PC-9 (cell line): ENCODE data around the gene ARMC6. TPM values are rescaled to one million over a fixed set of nuclear protein-coding genes. Genes with fewer than 3 reads are reported as not detected.
A peak's percentile ranks its signal among the peaks of the same experiment; 100 is the strongest.

Experiments used
- BruUV-seq: library from RNA; stranded (reverse); fragments of 400-500 nt; replicated peaks from 2 replicates; lab custom pipeline; 2021; lab: Mats Ljungman, UMichigan
- CTCF ChIA-PET: fragments of 300-600 bp; sonication (Branson Sonifier 250); formaldehyde crosslinking; loops from one replicate; lab custom pipeline; 2022; ENCODE audit warnings: antibody characterized with exemption; lab: Charles Lee
- POLR2A ChIA-PET: fragments of 300-600 bp; sonication (Branson Sonifier 250); formaldehyde crosslinking; loops from one replicate; lab custom pipeline; 2022; ENCODE audit warnings: antibody characterized with exemption; ENCODE audit not compliant: unreplicated experiment; lab: Charles Lee
- DNase-seq, 2 experiments: peaks; one replicate each; pipeline versions ENCODE4 v3.0.0 to v3.0.0-alpha.2; 2015 to 2022; ENCODE audit warnings: mixed read lengths in 1 of 2
- H2AFZ ChIP-seq: fragments of 200-600 bp; sonication (generic); 2 replicates; pipeline ENCODE4 v1.8.1; 2017; ENCODE audit warnings: antibody characterized with exemption
- H3F3A ChIP-seq: fragments of 200-600 bp; sonication (generic); 2 replicates; pipeline ENCODE4 v1.8.1; 2017; ENCODE audit warnings: antibody characterized with exemption, mild to moderate bottlenecking, low read depth; ENCODE audit not compliant: insufficient read depth
- H3K27ac ChIP-seq: fragments of 200-600 bp; sonication (generic); 2 replicates; pipeline ENCODE4 v1.6.1; 2016; ENCODE audit warnings: mixed run types
- H3K27me3 ChIP-seq: fragments of 200-600 bp; sonication (generic); 2 replicates; pipeline ENCODE4 v1.6.1; 2016; ENCODE audit warnings: low read depth, mixed run types; ENCODE audit not compliant: insufficient read depth
- H3K36me3 ChIP-seq: fragments of 200-600 bp; sonication (generic); 2 replicates; pipeline ENCODE4 v1.6.1; 2016; ENCODE audit warnings: low read depth, mixed run types
- H3K4me1 ChIP-seq: fragments of 200-600 bp; sonication (generic); replicated peaks from 2 replicates; pipeline ENCODE4 v1.6.1; 2016; ENCODE audit warnings: mixed run types; ENCODE audit not compliant: insufficient read depth
- H3K4me2 ChIP-seq: fragments of 200-600 bp; sonication (generic); 2 replicates; pipeline ENCODE4 v1.6.1; 2017; ENCODE audit warnings: mixed run types
- H3K4me3 ChIP-seq: fragments of 200-600 bp; sonication (generic); 2 replicates; pipeline ENCODE4 v1.6.1; 2016; ENCODE audit warnings: mixed run types
- H3K79me2 ChIP-seq: fragments of 200-600 bp; sonication (generic); 2 replicates; pipeline ENCODE4 v1.6.1; 2017; ENCODE audit warnings: low read depth, mixed run types
- H3K9me2 ChIP-seq: fragments of 200-600 bp; sonication (generic); 2 replicates; pipeline ENCODE4 v1.8.1; 2017; ENCODE audit warnings: mild to moderate bottlenecking; ENCODE audit not compliant: insufficient read depth
- H3K9me3 ChIP-seq: fragments of 200-600 bp; sonication (generic); 2 replicates; pipeline ENCODE4 v1.8.1; 2016; ENCODE audit warnings: low read depth; ENCODE audit not compliant: insufficient read depth
- H4K20me1 ChIP-seq: fragments of 200-600 bp; sonication (generic); 2 replicates; pipeline ENCODE4 v1.8.1; 2017; ENCODE audit not compliant: insufficient read depth
- CTCF ChIP-seq: fragments of 200-600 bp; sonication (generic); conservative IDR thresholded peaks from 2 replicates; pipeline ENCODE4 v1.6.1; 2017; ENCODE audit warnings: mixed run types, antibody characterized with exemption, mild to moderate bottlenecking, moderate library complexity
- EZH2 ChIP-seq: fragments of 200-600 bp; sonication (generic); IDR thresholded peaks from 2 replicates; pipeline ENCODE4 v1.8.0; 2017; ENCODE audit warnings: antibody characterized with exemption, low read depth
- intact Hi-C: fragments of 100-400 bp; cut with micrococcal nuclease; formaldehyde crosslinking; loops from one replicate; pipeline ENCODE4 v1.10.0; 2022; ENCODE audit not compliant: unreplicated experiment
- total RNA-seq: library from RNA; stranded (reverse); gene quantifications from 2 replicates; pipeline ENCODE4 v1.2.3, GENCODE V29; 2021

Gene ARMC6
- total RNA-seq, 1 experiment from 2014 or later = 28.8 TPM

GRCh38 chr19:19095691-19096090 lies 62.3 kb downstream of the ARMC6 start:
- Histone ChIP-seq H3K4me1 (peaks cover 52% of the 10 kb centered on the region), H3K9me2 (no peaks in the 10 kb centered on the region), H3K9me3 (no peaks in the 10 kb centered on the region), H3K36me3 (no peaks in the 10 kb centered on the region), H3F3A (peaks cover 14% of the 10 kb centered on the region; the same call in 1 of the 2 replicates), H3K4me2 (no peak overlapping the region), H3K79me2 (no peaks in the 10 kb centered on the region), H4K20me1 (no peaks in the 10 kb centered on the region), H3K27me3 (no peaks in the 10 kb centered on the region), H3K27ac (no peak overlapping the region), H2AFZ (no peak overlapping the region), H3K4me3 (no peak overlapping the region)
- intact Hi-C loops = no loop called here
- no TSS peak for BruUV-seq
- ChIA-PET POLR2A (no interaction called here), CTCF (no interaction called here)
- no peak for TF ChIP-seq EZH2
- no peak for TF ChIP-seq CTCF
- DNase-seq = no peak

GRCh38 chr19:19096641-19097627 lies 63.5 kb downstream of the ARMC6 start:
- H3K9me2 ChIP-seq = no peaks in the 10 kb centered on the region
- peak; percentile 77 to 95 for DNase-seq
- no TSS peak for BruUV-seq
- no peaks in the 10 kb centered on the region for H3K9me3 ChIP-seq
- peaks cover 14% of the 10 kb centered on the region; the same call in 1 of the 2 replicates for H3F3A ChIP-seq
- no peak overlapping the region for H3K4me3 ChIP-seq
- no peaks in the 10 kb centered on the region for H3K79me2 ChIP-seq
- H3K27me3 ChIP-seq = no peaks in the 10 kb centered on the region
- TF ChIP-seq CTCF (no peak), EZH2 (no peak)
- no peaks in the 10 kb centered on the region for H3K36me3 ChIP-seq
- POLR2A ChIA-PET = no interaction called here
- H4K20me1 ChIP-seq = no peaks in the 10 kb centered on the region
- no peak overlapping the region for H2AFZ ChIP-seq
- CTCF ChIA-PET = interaction anchor here (0.5 to 0.6 kb wide), 2 partner anchors 20 to 768 kb away, joined by 3 to 5 read pairs; no protein-coding TSS in a partner anchor
- intact Hi-C loops = no loop called here
- H3K4me1 ChIP-seq = peaks cover 52% of the 10 kb centered on the region
- H3K4me2 ChIP-seq = peak overlapping the region; percentile 48
- H3K27ac ChIP-seq = peak overlapping the region; percentile 79

GRCh38 chr19:19098084-19098702 lies 64.8 kb downstream of the ARMC6 start:
- Histone ChIP-seq H3K4me2 (0 out of 2 replicates have a peak overlapping the region, but pooled peaks have one; percentile 48), H3K27me3 (no peaks in the 10 kb centered on the region), H3K9me3 (no peaks in the 10 kb centered on the region), H3K4me3 (no peak overlapping the region), H3K79me2 (no peaks in the 10 kb centered on the region), H3K9me2 (no peaks in the 10 kb centered on the region), H2AFZ (no peak overlapping the region), H4K20me1 (no peaks in the 10 kb centered on the region), H3K27ac (peak overlapping the region; percentile 79; the same call in 1 of the 2 replicates), H3K36me3 (no peaks in the 10 kb centered on the region), H3K4me1 (peaks cover 52% of the 10 kb centered on the region), H3F3A (peaks cover 14% of the 10 kb centered on the region; the same call in 1 of the 2 replicates)
- ChIA-PET POLR2A (no interaction called here), CTCF (interaction anchor here (0.6 kb wide), 2 partner anchors 471 to 769 kb away, joined by 3 to 5 read pairs; no protein-coding TSS in a partner anchor)
- no TSS peak for BruUV-seq
- DNase-seq = peak; percentile 16 to 79
- TF ChIP-seq EZH2 (no peak), CTCF (peak; percentile 46)
- intact Hi-C loops = no loop called here
